GDM1 (cell line): ENCODE data around the gene ZDHHC11B.
"Not testable (repeated sequence)": the region's sequence is repeated elsewhere in the genome, so short reads cannot be mapped to it uniquely, and the experiment has no call there.

Experiments used
- DNase-seq: peaks from one replicate; lab custom pipeline; 2025; lab: John Stamatoyannopoulos, UW

The ZDHHC11B gene

DNA sequence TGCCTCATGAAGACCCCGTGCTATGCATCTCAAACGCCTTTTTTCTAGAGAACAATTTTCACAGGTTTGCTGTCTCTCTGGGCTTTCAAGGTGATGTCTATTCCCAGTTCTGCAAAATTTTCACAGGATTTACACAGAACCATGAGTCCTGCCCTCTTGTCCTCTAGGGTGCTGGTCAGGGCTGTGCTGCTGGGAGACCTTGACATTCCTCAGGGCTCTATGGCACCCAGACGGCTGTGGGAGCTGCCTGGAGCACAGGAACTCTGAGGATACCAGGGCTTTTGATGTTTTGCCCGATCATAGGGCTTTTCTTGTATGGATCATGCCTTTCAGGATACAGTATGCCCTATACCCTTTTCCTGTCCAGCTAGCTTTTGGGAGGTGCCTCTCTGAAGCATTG, 68.9 kb downstream of the ZDHHC11B start:
- not testable (repeated sequence) for DNase-seq

GRCh38 chr5:714215-715118, 70.1 kb downstream of the ZDHHC11B start:
- not testable (repeated sequence) for DNase-seq

DNA sequence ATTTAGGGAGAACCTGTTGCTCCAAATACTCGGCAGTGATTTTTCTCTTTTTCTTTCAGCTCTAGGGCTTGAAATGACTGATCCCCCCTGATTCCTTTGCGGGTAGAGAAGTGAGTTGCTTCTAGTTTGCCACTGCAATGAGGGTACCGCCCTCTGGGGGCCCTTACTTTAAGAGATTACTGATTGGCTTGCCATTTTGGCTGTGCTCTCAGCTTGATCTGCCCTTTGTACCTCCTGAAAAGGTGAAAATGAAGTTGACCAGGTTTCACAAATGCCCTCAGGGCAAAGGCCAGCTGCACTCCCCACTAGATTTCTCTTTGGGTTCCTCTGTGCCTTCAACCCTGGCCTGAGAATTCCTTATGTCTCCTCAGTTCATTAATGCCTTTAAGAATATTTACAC, 70.8 kb downstream of the ZDHHC11B start:
- DNase-seq, result not testable (repeated sequence)

GRCh38 chr5:708848-709517, 75.5 kb downstream of the ZDHHC11B start:
- not testable (repeated sequence) for DNase-seq

- DNase-seq, result not testable (repeated sequence)
Measured at GRCh38 chr5:708374-708773, 76.2 kb downstream of the ZDHHC11B start.

DNA sequence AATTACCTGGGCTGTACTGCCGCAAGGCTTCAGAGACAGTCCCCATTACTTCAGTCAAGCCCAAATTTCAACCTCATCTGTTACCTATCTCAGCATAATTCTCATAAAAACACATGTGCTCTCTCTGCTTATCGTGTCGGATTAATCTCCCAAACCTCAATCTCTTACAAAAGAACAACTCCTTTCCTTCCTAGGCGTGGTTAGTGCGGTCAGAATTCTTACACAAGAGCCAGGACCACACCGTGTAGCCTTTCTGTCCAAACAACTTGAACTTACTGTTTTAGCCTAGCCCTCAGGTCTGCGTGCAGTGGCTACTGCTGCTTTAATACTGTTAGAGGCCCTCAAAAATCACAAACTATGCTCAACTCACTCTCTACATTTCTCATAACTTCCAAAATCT, 78.4 kb downstream of the ZDHHC11B start:
- DNase-seq, result not testable (repeated sequence)

DNA sequence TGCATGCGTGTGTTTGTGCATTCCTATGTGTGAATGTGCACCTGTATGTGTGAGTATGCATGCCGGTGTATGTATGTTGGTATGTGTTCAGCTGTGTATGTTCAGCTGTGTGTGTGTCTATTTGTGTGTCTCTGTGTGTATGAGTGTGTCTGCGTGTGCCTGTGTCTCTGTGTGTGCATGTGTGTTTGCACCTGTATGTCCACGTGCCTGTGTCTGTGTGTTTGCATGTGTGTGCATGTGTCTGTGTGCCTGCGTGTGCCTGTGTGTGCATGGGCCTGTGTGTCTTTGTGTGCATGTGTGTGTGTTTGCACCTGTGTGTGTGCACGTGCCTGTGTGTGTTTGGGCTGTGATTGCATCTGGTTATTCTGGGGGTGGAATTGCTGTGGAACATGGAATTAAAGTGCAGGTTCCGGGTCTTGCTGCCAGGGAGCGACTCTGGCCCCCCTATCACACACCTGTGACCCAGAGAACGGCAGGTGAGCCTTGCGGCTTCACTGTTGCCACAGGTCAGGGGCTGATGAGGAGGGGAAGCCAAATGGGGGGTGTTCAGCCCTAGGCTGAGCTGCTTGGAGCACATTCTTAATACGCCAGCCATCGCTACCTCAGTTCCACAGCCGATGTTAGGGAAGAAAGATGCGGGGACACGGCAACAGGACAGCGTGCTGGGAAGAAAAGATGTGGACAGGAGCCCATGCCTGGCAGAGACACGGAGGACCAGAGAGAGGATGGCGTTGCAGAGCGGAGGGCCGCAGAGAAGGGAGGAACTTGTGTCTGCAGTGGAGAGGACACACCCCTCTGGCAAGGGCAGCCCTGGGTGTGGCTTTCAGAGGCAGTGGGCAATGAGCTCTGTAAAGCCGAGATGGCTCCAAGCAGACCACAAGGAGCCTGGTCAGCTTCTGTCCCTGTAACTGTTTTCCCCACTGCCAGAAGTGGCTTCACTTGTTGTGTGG, 87.5 kb downstream of the ZDHHC11B start:
- not testable (repeated sequence) for DNase-seq

DNA sequence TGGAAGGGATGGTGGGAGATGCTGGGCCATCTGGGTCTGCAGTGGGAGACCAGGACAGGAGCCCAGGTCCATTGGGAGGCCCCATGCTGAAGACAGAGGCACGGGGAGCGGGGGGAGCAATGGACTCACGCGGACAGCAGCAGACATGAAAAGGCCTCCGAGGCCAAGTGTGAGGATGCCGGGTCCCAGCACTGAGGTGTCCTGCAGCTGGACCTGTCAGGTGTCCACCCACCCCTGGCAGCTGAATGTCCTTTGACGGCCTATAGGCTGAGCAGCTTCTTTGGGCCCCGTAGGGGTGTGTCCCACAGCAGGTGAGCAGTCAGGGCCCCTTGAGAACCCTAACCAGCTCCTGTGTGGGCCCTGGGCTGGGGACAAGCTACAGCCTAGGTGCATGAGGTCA, 88.3 kb downstream of the ZDHHC11B start:
- DNase-seq, result not testable (repeated sequence)

GRCh38 chr5:695475-695874, 89.1 kb downstream of the ZDHHC11B start:
- not testable (repeated sequence) for DNase-seq

DNA sequence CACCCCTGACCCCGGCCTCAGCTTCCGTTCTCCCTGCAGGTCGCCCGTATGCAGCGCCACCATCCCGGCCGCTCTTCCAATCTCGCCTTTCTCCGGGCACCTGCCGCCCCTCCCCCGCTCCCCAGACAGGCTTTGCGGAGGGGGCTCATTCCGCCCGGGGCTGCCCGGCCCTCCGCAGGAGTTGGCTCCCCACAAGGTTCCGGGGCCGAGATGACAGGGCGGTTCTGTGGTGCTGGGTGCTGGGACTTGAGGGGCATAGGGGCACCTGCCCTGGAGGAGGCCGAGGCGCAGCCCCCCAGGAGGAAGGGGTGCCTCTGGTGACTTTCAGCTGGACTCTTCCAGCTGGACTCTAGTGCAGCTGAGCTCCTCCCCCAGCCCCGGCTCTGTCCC, 90.5 kb downstream of the ZDHHC11B start:
- not testable (repeated sequence) for DNase-seq

DNA sequence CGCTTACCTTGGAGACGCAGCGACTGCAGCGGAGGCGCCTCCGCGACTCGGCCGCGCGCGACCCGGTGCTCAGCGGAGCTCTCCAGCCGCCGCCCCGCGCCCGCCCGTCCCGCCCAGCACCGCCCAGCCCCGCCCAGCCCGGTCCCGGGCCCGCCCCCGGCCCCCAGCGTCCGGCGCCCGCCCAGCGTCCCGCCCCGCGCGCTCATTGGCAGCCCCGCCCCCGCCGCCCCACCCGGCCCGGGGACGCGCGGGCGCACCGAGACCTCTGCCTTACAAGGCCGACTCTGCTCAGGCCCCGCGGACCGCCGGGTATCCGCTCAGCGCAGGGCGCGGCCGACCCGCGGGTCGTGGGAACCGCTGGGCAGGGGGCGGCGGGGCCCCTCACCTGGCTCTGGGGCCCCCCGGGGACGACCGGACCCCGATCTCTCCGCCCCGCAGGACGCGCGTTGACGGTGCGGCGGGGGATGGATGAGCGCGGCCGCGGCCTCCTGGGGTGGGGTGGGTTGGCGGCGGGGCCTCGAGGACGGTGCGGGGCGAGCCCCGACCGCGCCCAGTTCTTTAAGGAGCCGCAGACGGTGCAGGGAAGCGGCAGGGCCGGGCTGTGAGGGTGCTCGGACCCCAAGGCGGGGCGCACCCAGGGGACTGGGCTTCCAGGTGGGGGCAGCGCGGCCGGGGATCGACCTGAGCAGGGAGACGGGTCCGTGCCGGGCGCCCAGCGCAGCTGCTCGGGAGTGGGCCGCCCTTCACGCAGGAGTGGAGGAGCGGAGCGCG, 91.1 kb downstream of the ZDHHC11B start, which contains the start of gene TPPP:
Gene TPPP, minus strand, starts transcription at position 82 of the 771 bp plus-strand sequence. CDS start 15,292 bp downstream, outside the sequence.
- not testable (repeated sequence) for DNase-seq

DNA sequence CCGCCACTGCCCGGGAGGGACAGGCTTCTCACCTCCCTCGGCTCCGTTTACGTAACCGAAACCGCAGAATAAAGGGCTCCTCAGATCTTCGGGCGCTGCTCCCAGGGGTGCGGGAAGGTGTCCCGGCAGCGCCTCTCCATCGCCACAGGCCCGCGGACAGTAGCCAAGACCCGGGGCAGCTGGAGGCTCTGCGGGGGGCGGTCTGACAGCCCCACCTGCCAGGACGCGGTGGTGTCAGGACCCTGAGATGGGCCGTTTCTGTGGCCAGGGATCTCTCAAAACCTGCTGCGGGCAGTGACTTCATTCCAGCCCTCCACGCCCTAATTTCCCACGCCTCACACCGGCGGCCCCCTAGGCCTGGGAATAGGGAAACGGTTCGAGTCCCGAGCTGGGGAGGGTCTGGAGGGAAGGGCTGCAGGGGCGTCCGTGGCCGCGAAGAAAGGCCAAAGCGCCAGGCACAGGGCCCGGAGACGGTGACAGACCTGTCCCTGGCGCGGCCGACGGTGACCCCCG, 91.9 kb downstream of the ZDHHC11B start:
- not testable (repeated sequence) for DNase-seq

GRCh38 chr5:691817-692528, 92.6 kb downstream of the ZDHHC11B start:
- DNase-seq, result no peak

GRCh38 chr5:691049-691448, 93.5 kb downstream of the ZDHHC11B start:
- DNase-seq, result not testable (repeated sequence)

GRCh38 chr5:690293-690692, 94.2 kb downstream of the ZDHHC11B start:
- DNase-seq, result not testable (repeated sequence)

- DNase-seq, result not testable (repeated sequence)
Measured at GRCh38 chr5:688348-689010, 96.0 kb downstream of the ZDHHC11B start.

DNA sequence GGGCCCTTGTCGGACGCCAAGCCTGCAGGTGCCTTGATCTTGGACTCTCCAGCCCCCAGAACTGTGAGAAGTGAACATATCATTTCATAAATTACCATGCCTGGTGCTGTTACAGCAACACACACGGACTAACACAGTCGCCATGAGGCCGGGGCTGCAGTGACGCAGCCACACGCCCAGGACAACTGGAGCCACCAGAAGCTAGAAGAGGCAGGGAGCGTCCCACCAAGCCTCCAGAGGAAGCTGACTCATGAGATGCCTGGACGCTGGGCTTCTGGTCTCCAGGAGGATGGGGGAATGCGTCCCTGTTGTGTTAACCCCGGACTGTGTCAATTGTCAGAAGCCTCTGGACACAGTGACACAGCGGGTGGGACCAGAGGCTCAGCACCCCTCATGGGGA, 97.6 kb downstream of the ZDHHC11B start:
- not testable (repeated sequence) for DNase-seq

GRCh38 chr5:686172-686523, 98.4 kb downstream of the ZDHHC11B start:
- not testable (repeated sequence) for DNase-seq
